Glutamatergic neuron (in vitro differentiated cells): Measurements from ENCODE around the gene SLC25A45. TPM values are rescaled to one million over a fixed set of nuclear protein-coding genes. Genes with fewer than 3 reads are reported as not detected.

Experiments
- DNase-seq: peaks from one replicate; pipeline ENCODE4 v3.0.0; 2022
- H3K27ac Mint-ChIP-seq: one replicate; pipeline ENCODE4 v1.8.0; 2020; ENCODE audit warnings: mild to moderate bottlenecking, mixed read lengths, inconsistent platforms; ENCODE audit not compliant: unreplicated experiment
- H3K27me3 Mint-ChIP-seq: one replicate; pipeline ENCODE4 v1.8.0; 2020; ENCODE audit warnings: mild to moderate bottlenecking, moderate library complexity, mixed read lengths, inconsistent platforms; ENCODE audit not compliant: unreplicated experiment
- H3K36me3 Mint-ChIP-seq: one replicate; pipeline ENCODE4 v1.8.0; 2020; ENCODE audit warnings: mild to moderate bottlenecking, mixed read lengths, inconsistent platforms; ENCODE audit not compliant: unreplicated experiment
- H3K4me1 Mint-ChIP-seq: one replicate; pipeline ENCODE4 v1.8.0; 2020; ENCODE audit warnings: mild to moderate bottlenecking, low read depth, mixed read lengths, inconsistent platforms; ENCODE audit not compliant: unreplicated experiment
- H3K4me3 Mint-ChIP-seq: one replicate; pipeline ENCODE4 v1.8.0; 2020; ENCODE audit warnings: mild to moderate bottlenecking, mixed read lengths, inconsistent platforms; ENCODE audit not compliant: unreplicated experiment
- H3K9me3 Mint-ChIP-seq: one replicate; pipeline ENCODE4 v1.8.0; 2020; ENCODE audit warnings: mild to moderate bottlenecking, moderate library complexity, mixed read lengths, inconsistent platforms; ENCODE audit not compliant: unreplicated experiment
- total RNA-seq: library from RNA; stranded (reverse); fragmentation: NEBNext Ultra II Directional; extraction: Animal tissue kit (Norgen Biotek cat#: 25700); gene quantifications from one replicate; pipeline ENCODE4 v1.2.1, GENCODE V29; 2021; ENCODE audit not compliant: unreplicated experiment
- TF ChIP-seq, protein P1 (sequence below): fragments of 200-600 bp; sonication (generic); IDR thresholded peaks from one replicate; pipeline ENCODE4 v1.5.0; 2021; ENCODE audit not compliant: partially characterized antibody, unreplicated experiment

The SLC25A45 gene
- total RNA-seq, 1 donor from 2014 or later = 0.25 TPM

DNA sequence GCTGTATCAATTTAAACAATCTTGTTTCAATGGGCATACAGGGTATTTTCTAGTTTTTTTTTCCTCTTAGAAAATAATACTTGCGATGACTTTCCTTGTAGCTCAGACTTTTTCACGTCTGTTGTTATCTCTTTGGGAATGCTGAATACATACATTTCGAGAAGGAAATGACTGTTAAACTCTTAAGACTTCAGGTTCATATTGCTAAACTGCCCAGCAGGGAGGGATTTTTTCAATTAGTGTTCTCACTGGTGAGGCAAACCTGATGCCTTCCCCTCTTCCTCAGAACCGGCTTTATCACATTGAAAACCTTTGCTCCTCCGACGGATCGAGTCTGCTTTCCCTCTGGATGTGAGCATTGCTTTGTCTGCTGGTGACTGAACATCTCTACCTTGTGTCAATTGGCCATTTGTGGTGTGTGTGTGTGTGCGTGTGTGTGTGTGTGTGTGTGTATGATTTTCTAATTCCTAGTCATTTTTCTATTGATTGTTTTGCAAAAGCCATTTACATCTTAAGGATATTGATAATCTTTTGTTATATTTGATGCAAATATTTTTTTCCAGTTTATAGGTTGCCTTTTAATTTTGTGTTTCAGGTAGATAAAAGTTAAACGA, 46.7 kb upstream of the SLC25A45 start:
- H3K27me3 Mint-ChIP-seq = peaks cover 5% of the 10 kb centered on the region
- peak overlapping the region; percentile 36 for H3K4me3 Mint-ChIP-seq
- TF ChIP-seq, protein P1, sequence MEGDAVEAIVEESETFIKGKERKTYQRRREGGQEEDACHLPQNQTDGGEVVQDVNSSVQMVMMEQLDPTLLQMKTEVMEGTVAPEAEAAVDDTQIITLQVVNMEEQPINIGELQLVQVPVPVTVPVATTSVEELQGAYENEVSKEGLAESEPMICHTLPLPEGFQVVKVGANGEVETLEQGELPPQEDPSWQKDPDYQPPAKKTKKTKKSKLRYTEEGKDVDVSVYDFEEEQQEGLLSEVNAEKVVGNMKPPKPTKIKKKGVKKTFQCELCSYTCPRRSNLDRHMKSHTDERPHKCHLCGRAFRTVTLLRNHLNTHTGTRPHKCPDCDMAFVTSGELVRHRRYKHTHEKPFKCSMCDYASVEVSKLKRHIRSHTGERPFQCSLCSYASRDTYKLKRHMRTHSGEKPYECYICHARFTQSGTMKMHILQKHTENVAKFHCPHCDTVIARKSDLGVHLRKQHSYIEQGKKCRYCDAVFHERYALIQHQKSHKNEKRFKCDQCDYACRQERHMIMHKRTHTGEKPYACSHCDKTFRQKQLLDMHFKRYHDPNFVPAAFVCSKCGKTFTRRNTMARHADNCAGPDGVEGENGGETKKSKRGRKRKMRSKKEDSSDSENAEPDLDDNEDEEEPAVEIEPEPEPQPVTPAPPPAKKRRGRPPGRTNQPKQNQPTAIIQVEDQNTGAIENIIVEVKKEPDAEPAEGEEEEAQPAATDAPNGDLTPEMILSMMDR = no peak
- peaks cover 32% of the 10 kb centered on the region for H3K4me1 Mint-ChIP-seq
- no peak for DNase-seq
- H3K9me3 Mint-ChIP-seq = peaks cover 7% of the 10 kb centered on the region
- peak overlapping the region; percentile 22 for H3K27ac Mint-ChIP-seq
- peaks cover 4% of the 10 kb centered on the region for H3K36me3 Mint-ChIP-seq

DNA sequence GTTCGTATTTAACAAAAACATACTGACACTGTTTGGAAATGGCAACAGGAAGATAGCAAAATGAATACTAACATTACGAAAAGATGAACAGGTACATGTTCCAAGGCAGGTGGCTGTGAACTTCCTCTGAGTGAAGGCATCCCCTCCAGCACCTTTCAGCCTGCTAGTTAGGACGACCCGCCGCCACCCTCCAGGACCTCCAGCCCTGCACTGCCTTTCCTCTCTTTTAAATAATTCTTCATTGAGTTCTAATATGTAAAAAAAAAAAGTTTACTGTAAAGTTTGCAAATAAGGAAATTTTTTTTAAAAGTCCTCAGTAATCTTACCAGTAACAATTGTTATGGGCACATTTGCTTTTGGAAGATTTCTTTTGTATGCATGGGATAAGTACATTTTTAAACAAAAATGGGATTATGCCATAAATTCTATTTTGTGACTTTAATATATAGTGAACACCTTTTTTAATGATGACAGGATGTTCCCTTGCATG, 46.2 kb upstream of the SLC25A45 start:
- Mint-ChIP-seq H3K4me3 (peak overlapping the region; percentile 41), H3K9me3 (peaks cover 10% of the 10 kb centered on the region), H3K27ac (no peak overlapping the region), H3K36me3 (peaks cover 4% of the 10 kb centered on the region), H3K4me1 (peaks cover 35% of the 10 kb centered on the region), H3K27me3 (peaks cover 5% of the 10 kb centered on the region)
- DNase-seq = no peak
- TF ChIP-seq, protein P1 = no peak

DNA sequence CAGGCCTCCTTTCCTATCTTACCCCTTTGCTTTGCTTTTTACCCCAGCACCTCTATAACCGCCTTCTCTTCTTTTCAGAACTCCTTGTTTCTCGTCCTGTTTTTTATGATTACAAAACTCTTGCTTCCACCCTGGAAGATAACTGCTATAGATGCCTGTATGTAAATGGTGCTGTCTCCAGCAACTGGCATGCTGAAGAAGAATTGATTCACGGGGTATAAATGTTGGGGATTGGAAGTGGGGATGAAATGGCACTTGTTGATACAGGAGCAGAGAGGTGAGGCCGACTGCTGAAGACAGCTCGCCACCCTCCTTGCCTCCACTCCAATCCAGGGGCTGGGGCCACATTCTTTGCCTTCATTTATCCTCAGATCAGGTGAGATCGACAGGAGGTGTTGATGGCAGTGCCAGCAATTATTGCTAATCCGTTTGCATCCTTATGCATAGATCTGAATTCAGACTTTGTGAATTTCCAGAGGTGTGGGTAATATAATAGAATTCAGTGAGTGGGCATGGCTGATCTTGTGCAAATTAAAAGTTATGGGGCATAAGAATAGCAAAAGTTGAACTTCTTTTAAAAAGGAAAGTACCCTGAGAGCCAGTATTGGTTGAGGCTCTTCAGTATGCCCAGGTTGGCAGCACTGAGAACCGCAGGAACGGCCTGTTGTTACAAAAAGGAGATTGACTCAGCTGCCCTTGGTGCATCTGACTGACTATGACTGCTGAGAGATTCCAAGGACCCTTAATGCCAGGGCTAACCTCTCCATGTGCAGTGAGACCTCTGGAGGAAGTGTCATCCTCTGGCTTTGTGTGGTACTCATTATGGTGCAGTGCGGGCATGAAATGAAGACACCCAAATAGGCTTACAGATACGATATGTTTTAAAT, 45.5 kb upstream of the SLC25A45 start:
- Mint-ChIP-seq H3K4me3 (peak overlapping the region; percentile 87), H3K4me1 (peaks cover 38% of the 10 kb centered on the region), H3K36me3 (peaks cover 4% of the 10 kb centered on the region), H3K27ac (no peak overlapping the region), H3K9me3 (peaks cover 14% of the 10 kb centered on the region), H3K27me3 (peaks cover 6% of the 10 kb centered on the region)
- TF ChIP-seq, protein P1 = no peak
- DNase-seq = no peak

DNA sequence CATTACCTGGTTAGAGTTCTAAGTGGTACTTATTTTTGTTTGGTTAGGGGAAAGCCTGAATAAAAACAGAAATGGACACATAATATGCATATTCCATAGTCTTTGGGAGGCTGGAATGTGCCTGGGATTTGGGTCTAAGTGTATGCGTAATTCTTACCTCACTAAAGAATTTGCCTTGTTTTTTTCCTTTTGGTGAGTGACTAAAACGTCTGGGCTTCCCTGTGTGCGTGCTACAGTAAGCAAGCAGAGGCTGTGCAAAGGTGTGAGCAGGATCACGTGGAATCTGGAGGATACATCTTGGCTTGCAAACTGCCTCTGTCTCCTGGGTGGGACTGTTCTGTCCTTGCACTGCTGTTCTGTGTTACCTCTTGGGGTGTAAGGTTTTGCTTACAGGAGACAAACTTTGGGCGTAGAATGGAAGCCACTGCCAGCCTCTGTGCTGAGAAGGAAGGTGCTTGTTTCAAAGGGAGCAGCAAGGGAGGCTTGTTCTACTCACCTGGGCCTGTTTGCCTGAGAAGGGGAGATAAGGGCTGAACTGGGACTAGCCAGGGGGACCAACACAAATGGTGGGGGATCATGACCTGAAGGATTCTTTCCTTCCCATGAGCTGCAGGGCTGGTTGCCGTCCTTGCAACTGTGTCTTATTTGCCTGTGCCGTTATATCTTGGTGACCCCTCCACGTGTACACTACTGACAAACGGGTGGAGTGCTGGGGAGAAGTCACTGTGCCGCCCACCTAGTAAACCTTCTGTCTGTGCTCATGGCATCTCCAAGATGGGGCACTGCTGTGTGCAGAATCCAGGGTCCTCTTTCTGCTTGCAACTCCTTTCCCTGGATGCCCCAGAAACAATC, 44.6 kb upstream of the SLC25A45 start:
- peaks cover 13% of the 10 kb centered on the region for H3K27me3 Mint-ChIP-seq
- TF ChIP-seq, protein P1 = no peak
- peaks cover 42% of the 10 kb centered on the region for H3K4me1 Mint-ChIP-seq
- peaks cover 4% of the 10 kb centered on the region for H3K36me3 Mint-ChIP-seq
- H3K27ac Mint-ChIP-seq = no peak overlapping the region
- H3K4me3 Mint-ChIP-seq = peak overlapping the region; percentile 87
- peaks cover 21% of the 10 kb centered on the region for H3K9me3 Mint-ChIP-seq
- no peak for DNase-seq
